ENCODE data around the gene LIMK2. TPM values are rescaled to one million over a fixed set of nuclear protein-coding genes. Genes with fewer than 3 reads are reported as not detected.

The LIMK2 gene
- total and polyA plus RNA-seq, 2 experiments from 2014 or later: 10.7 to 19.5 TPM

DNA sequence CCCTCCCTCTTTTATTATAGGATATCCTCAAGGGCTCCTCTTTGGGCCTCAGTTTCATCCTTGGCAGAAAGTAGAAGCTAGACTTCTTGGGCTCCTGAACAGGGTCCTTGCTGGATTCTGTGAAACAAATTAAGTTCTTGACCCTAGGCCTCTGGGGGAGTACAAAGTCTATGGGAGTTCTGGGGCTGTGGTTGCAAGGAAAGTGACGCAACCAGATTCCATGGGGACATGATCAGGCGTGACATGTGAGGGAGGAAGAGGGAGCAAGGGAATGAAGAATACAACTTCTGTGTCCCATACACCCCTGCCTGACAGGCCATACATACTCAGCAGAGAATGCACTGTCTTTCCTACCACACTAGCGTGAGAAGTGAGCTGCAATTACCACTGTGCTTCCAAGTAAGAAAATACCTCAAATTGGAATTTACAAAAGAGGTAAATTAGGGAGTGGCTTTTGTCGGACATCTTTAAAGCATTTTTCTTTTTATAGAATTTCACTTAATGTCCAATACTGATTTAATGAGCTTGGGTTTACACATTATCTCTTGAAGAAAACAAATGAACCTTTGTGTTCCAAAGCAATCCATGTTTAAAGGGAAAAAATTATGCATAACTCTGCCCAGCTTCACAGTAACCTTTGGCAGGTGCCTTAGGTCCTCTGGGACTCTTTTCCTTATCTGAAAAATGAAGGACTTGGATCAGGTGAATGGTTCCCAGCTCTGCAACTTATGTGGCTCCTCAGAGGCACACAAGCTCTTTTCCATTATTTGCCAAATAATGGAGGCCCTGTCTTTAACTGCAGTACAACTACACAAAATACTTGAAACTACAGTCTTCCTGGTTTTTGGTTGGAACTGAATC, 38.9 kb downstream of the LIMK2 start:
- no peak overlapping the region for H3K9ac ChIP-seq
- no peaks in the 10 kb centered on the region for H3F3A ChIP-seq (ENCODE audit: insufficient read depth)
- H2AFZ ChIP-seq: no peak overlapping the region
- no peaks in the 10 kb centered on the region for H3K27me3 ChIP-seq (replicated peaks; ENCODE audit: insufficient read depth)
- TF ChIP-seq EZH2phosphoT487 (IDR thresholded peaks at IDR 0.05; ENCODE audit: insufficient read depth, low read depth): no peak
- TF ChIP-seq EZH2 (IDR thresholded peaks at IDR 0.05; ENCODE audit: insufficient read depth, poor library complexity, severe bottlenecking): no peak
- in situ Hi-C loops (cut with MboI): no loop called here
- peaks cover 11% of the 10 kb centered on the region for H3K4me1 ChIP-seq (ENCODE audit: insufficient read depth)
- no peak overlapping the region for H3K4me2 ChIP-seq (ENCODE audit: unreplicated experiment)
- H3K36me3 ChIP-seq (ENCODE audit: low read depth): no peaks in the 10 kb centered on the region
- peaks cover 58% of the 10 kb centered on the region for H3K79me2 ChIP-seq (ENCODE audit: insufficient read depth)
- WGBS, 2 experiments (ENCODE audit: low coverage in 1 of 2, low lambda C conversion rate in 2 of 2, missing lambda C conversion rate in 2 of 2): 93 to 94% methylated on average over 4 of the region's 4 CpGs
- H3K27ac ChIP-seq: no peak overlapping the region
- no peak overlapping the region for H3K4me3 ChIP-seq
- peak; percentile 34 for DNase-seq
- H3K9me3 ChIP-seq (ENCODE audit: low read depth): no peaks in the 10 kb centered on the region
- H4K20me1 ChIP-seq (ENCODE audit: insufficient read depth): no peaks in the 10 kb centered on the region
- H3K9me2 ChIP-seq (ENCODE audit: insufficient read depth): no peaks in the 10 kb centered on the region

DNA sequence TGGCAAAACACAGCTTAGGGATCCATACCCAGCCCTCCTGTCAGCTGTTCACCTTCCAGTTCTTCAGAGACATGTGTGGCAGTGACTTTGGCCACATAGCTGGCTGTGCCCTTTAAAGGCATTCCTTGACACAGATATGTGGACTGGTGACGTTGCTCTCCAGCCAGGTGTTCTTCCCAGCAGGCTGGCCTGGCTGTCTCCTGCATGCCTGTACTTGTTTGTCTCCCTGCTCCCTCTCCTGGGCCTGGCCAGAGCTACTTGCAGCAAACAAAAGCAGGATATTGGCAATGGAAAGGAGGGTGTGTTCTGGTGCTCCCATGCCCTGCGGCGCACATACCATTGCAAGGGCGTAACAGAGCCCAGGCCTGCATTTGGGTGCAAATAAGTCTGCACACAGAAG, 41.9 kb downstream of the LIMK2 start:
- DNase-seq: no peak
- 99% methylated on average over 4 of the region's 4 CpGs for WGBS, 2 experiments (ENCODE audit: low coverage in 1 of 2, low lambda C conversion rate in 2 of 2, missing lambda C conversion rate in 2 of 2)
- Histone ChIP-seq H2AFZ (no peak overlapping the region), H3K36me3 (ENCODE audit: low read depth) (no peaks in the 10 kb centered on the region; the same call in 1 of the 2 replicates), H3K4me2 (ENCODE audit: unreplicated experiment) (no peak overlapping the region), H3K4me3 (no peak overlapping the region), H3K4me1 (ENCODE audit: insufficient read depth) (peaks cover 11% of the 10 kb centered on the region), H3K9me3 (ENCODE audit: low read depth) (no peaks in the 10 kb centered on the region), H3K27me3 (replicated peaks; ENCODE audit: insufficient read depth) (no peaks in the 10 kb centered on the region), H4K20me1 (ENCODE audit: insufficient read depth) (no peaks in the 10 kb centered on the region), H3K9me2 (ENCODE audit: insufficient read depth) (no peaks in the 10 kb centered on the region), H3F3A (ENCODE audit: insufficient read depth) (no peaks in the 10 kb centered on the region), H3K79me2 (ENCODE audit: insufficient read depth) (peaks cover 50% of the 10 kb centered on the region), H3K27ac (no peak overlapping the region), H3K9ac (no peak overlapping the region)
- in situ Hi-C loops (cut with MboI): no loop called here
- TF ChIP-seq EZH2 (IDR thresholded peaks at IDR 0.05; ENCODE audit: insufficient read depth, poor library complexity, severe bottlenecking) (no peak), EZH2phosphoT487 (IDR thresholded peaks at IDR 0.05; ENCODE audit: insufficient read depth, low read depth) (no peak)

DNA sequence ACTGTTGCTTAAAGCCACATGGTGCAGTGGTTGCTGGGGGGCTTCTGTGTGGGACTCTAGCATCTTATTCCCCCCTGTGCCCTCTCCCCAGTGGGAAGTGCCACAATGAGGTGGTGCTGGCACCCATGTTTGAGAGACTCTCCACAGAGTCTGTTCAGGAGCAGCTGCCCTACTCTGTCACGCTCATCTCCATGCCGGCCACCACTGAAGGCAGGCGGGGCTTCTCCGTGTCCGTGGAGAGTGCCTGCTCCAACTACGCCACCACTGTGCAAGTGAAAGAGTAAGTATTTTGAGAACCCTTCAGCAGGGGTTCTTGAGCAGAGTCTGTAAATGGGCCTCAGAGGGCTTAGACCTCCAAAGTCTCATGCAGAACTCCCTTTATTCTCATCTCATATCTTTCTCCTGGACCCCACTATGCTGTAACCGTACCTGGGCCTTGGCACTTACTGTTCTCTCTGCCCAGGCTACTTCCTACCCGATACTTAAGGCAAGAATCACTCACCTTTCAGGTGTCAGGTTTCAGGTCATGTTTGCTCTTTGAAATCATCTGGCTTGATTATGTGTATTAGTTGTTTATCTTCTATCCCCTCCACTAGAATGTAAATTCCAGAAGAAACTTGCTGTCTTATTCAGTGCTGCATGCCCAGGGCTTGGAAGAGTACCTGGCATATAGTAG, 47.8 kb downstream of the LIMK2 start:
- 95% methylated on average over 8 of the region's 8 CpGs for WGBS, 2 experiments (ENCODE audit: low coverage in 1 of 2, low lambda C conversion rate in 2 of 2, missing lambda C conversion rate in 2 of 2)
- Histone ChIP-seq H3K27me3 (replicated peaks; ENCODE audit: insufficient read depth) (no peaks in the 10 kb centered on the region), H3K4me1 (ENCODE audit: insufficient read depth) (no peaks in the 10 kb centered on the region), H3K36me3 (ENCODE audit: low read depth) (peaks cover 6% of the 10 kb centered on the region; the same call in 1 of the 2 replicates), H2AFZ (no peak overlapping the region), H4K20me1 (ENCODE audit: insufficient read depth) (no peaks in the 10 kb centered on the region), H3K4me2 (ENCODE audit: unreplicated experiment) (no peak overlapping the region), H3K79me2 (ENCODE audit: insufficient read depth) (no peaks in the 10 kb centered on the region), H3K4me3 (no peak overlapping the region), H3K9ac (no peak overlapping the region), H3K27ac (no peak overlapping the region), H3F3A (ENCODE audit: insufficient read depth) (no peaks in the 10 kb centered on the region), H3K9me2 (ENCODE audit: insufficient read depth) (no peaks in the 10 kb centered on the region), H3K9me3 (ENCODE audit: low read depth) (no peaks in the 10 kb centered on the region)
- in situ Hi-C loops (cut with MboI): no loop called here
- no peak for DNase-seq
- TF ChIP-seq EZH2phosphoT487 (IDR thresholded peaks at IDR 0.05; ENCODE audit: insufficient read depth, low read depth) (no peak), EZH2 (IDR thresholded peaks at IDR 0.05; ENCODE audit: insufficient read depth, poor library complexity, severe bottlenecking) (no peak)

DNA sequence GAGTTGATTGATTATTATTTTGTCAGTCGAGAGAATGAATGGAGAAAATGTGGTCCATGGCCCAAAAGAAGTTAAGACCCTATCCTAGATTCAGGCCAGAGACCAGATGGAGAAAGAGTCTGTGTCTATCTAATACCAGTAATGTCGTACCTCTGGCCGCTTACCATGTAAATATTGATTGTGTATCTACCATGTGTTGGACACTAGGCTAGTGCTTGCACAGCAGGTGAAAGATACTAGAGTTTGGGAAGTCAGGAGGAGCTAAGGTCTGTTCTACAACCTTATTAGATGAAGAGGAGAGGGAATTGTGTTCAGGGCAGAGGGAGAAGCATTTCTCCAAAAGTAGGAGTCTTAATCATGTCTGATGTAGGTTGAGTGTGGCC, 48.4 kb downstream of the LIMK2 start:
- Histone ChIP-seq H3K9me3 (ENCODE audit: low read depth) (no peaks in the 10 kb centered on the region), H3K27ac (no peak overlapping the region), H3K4me3 (no peak overlapping the region), H3K36me3 (ENCODE audit: low read depth) (peaks cover 6% of the 10 kb centered on the region; the same call in 1 of the 2 replicates), H3K4me2 (ENCODE audit: unreplicated experiment) (no peak overlapping the region), H3F3A (ENCODE audit: insufficient read depth) (no peaks in the 10 kb centered on the region), H3K9me2 (ENCODE audit: insufficient read depth) (no peaks in the 10 kb centered on the region), H3K79me2 (ENCODE audit: insufficient read depth) (no peaks in the 10 kb centered on the region), H4K20me1 (ENCODE audit: insufficient read depth) (no peaks in the 10 kb centered on the region), H3K4me1 (ENCODE audit: insufficient read depth) (no peaks in the 10 kb centered on the region), H3K9ac (no peak overlapping the region), H3K27me3 (replicated peaks; ENCODE audit: insufficient read depth) (no peaks in the 10 kb centered on the region), H2AFZ (no peak overlapping the region)
- in situ Hi-C loops (cut with MboI): no loop called here
- no peak for DNase-seq
- no peak for TF ChIP-seq EZH2 (IDR thresholded peaks at IDR 0.05; ENCODE audit: insufficient read depth, poor library complexity, severe bottlenecking)
- TF ChIP-seq EZH2phosphoT487 (IDR thresholded peaks at IDR 0.05; ENCODE audit: insufficient read depth, low read depth): no peak
- 94 to 98% methylated on average over 3 of the region's 3 CpGs for WGBS, 2 experiments (ENCODE audit: low coverage in 1 of 2, low lambda C conversion rate in 2 of 2, missing lambda C conversion rate in 2 of 2)

Measured in GM23248 (cell line).